Panc1 (cell line): Measurements from ENCODE around the gene HASPIN. TPM values are rescaled to one million over a fixed set of nuclear protein-coding genes. Genes with fewer than 3 reads are reported as not detected.

Experiments used
- ATAC-seq: fragments of 200-7000 bp; cut with Tn5 transposase; 2 replicates; pipeline ENCODE4 v1.9.1; 2020; ENCODE audit warnings: mild to moderate bottlenecking, moderate library complexity
- BruUV-seq: library from RNA; stranded (reverse); fragments of 400-500 nt; replicated peaks from 2 replicates; lab custom pipeline; 2021; lab: Mats Ljungman, UMichigan
- CTCF ChIA-PET: fragments of 300-600 bp; sonication (Branson Sonifier 250); formaldehyde crosslinking; loops from one replicate; lab custom pipeline; 2022; ENCODE audit warnings: antibody characterized with exemption; lab: Charles Lee
- POLR2A ChIA-PET: fragments of 300-600 bp; sonication (Branson Sonifier 250); formaldehyde crosslinking; loops from one replicate; lab custom pipeline; 2022; ENCODE audit warnings: antibody characterized with exemption; lab: Charles Lee
- DNase-seq: peaks from one replicate; pipeline ENCODE4 v3.0.0-alpha.2; 2010; ENCODE audit warnings: low read depth, low spot score
- H3K27ac ChIP-seq: 2 replicates; pipeline ENCODE4 v1.5.1; 2011; ENCODE audit warnings: mild to moderate bottlenecking, low read length, inconsistent platforms
- H3K27me3 ChIP-seq: fragments of 200-500 bp; sonication (Bioruptor generic); 2 replicates; pipeline ENCODE4 v1.6.0; 2014; ENCODE audit warnings: low read length, inconsistent platforms; ENCODE audit not compliant: control insufficient read depth, insufficient read depth
- H3K36me3 ChIP-seq: fragments of 200-500 bp; sonication (Bioruptor generic); 2 replicates; pipeline ENCODE4 v1.5.1; 2014; ENCODE audit warnings: inconsistent platforms, mild to moderate bottlenecking, low read length, moderate library complexity; ENCODE audit not compliant: control insufficient read depth, insufficient read depth
- H3K4me1 ChIP-seq: 2 replicates; pipeline ENCODE4 v1.5.1; 2011; ENCODE audit warnings: inconsistent platforms, mild to moderate bottlenecking, low read length, moderate library complexity; ENCODE audit not compliant: control insufficient read depth, insufficient read depth
- H3K4me3 ChIP-seq, 2 experiments: 2 replicates each; pipeline ENCODE4 v1.5.1; 2011 to 2012; ENCODE audit warnings: low read depth in 2 of 2, low read length in 2 of 2, mild to moderate bottlenecking in 2 of 2, inconsistent platforms in 1 of 2, moderate library complexity in 1 of 2
- H3K9me3 ChIP-seq: fragments of 200-500 bp; sonication (Bioruptor generic); 2 replicates; pipeline ENCODE4 v1.5.1; 2014; ENCODE audit warnings: low read depth, mild to moderate bottlenecking, inconsistent platforms, low read length, moderate library complexity; ENCODE audit not compliant: control insufficient read depth, insufficient read depth
- CTCF ChIP-seq: fragments of 450-650 bp; IDR thresholded peaks from 2 replicates; pipeline ENCODE4 v1.5.1; 2017; ENCODE audit warnings: mild to moderate bottlenecking
- POLR2AphosphoS5 ChIP-seq: IDR thresholded peaks from 2 replicates; pipeline ENCODE4 v1.6.1; 2012; ENCODE audit warnings: mild to moderate bottlenecking, low read depth, low read length, moderate library complexity
- REST ChIP-seq, 2 experiments: IDR thresholded peaks; 2 replicates each; pipeline ENCODE4 v1.6.1; 2011 to 2012; ENCODE audit warnings: low read depth in 2 of 2, control low read depth in 1 of 2, low read length in 1 of 2, mild to moderate bottlenecking in 1 of 2, moderate library complexity in 1 of 2; ENCODE audit not compliant: insufficient read depth in 1 of 2
- SIN3A ChIP-seq: IDR thresholded peaks from 2 replicates; pipeline ENCODE4 v1.6.1; 2012; ENCODE audit warnings: low read depth, mild to moderate bottlenecking, low read length, moderate library complexity, borderline replicate concordance; ENCODE audit not compliant: insufficient read depth
- TCF7L2 ChIP-seq: IDR thresholded peaks from 2 replicates; pipeline ENCODE4 v1.6.1; 2011; ENCODE audit warnings: mild to moderate bottlenecking, low read depth, low read length, inconsistent platforms
- in situ Hi-C: cut with HindIII; loops from 2 replicates; pipeline ENCODE4 v1.10.0; 2016; ENCODE audit warnings: low sequenced_read_pairs, low pct_unique_long_range_greater_than_20kb
- intact Hi-C: fragments of 100-400 bp; cut with micrococcal nuclease; formaldehyde crosslinking; loops from one replicate; pipeline ENCODE4 v1.10.0; 2022; ENCODE audit not compliant: unreplicated experiment
- total RNA-seq: library from RNA; stranded (reverse); gene quantifications from one replicate; pipeline ENCODE4 v1.2.1, GENCODE V29; 2021; ENCODE audit not compliant: unreplicated experiment

The HASPIN gene
- total RNA-seq, 1 experiment from 2014 or later, result 10.6 TPM

GRCh38 chr17:3748576-3748975 lies 24.9 kb downstream of the HASPIN start:
- Histone ChIP-seq H3K27ac (no peak overlapping the region), H3K9me3 (no peaks in the 10 kb centered on the region), H3K4me3 (no peak overlapping the region), H3K4me1 (no peaks in the 10 kb centered on the region), H3K36me3 (no peaks in the 10 kb centered on the region), H3K27me3 (no peaks in the 10 kb centered on the region)
- ChIA-PET CTCF (no interaction called here), POLR2A (no interaction called here)
- intact Hi-C loops, result no loop called here
- DNase-seq (no peak), ATAC-seq (no peak)
- TF ChIP-seq TCF7L2, result no peak
- TF ChIP-seq REST (IDR thresholded peaks at IDR 0.05; ENCODE audit: insufficient read depth in 1 of 2, low read depth in 2 of 2, low read length in 1 of 2), result no peak
- TF ChIP-seq POLR2AphosphoS5, result no peak
- no peak for TF ChIP-seq CTCF
- TF ChIP-seq SIN3A, result no peak
- in situ Hi-C loops, result no loop called here
- BruUV-seq, result no TSS peak

GRCh38 chr17:3750296-3750695 lies 26.6 kb downstream of the HASPIN start:
- H3K27ac ChIP-seq, result no peak overlapping the region
- H3K9me3 ChIP-seq, result no peaks in the 10 kb centered on the region
- no peaks in the 10 kb centered on the region for H3K36me3 ChIP-seq
- in situ Hi-C loops, result no loop called here
- no peak for TF ChIP-seq REST (IDR thresholded peaks at IDR 0.05; ENCODE audit: insufficient read depth in 1 of 2, low read depth in 2 of 2, low read length in 1 of 2)
- TF ChIP-seq TCF7L2, result no peak
- DNase-seq (no peak), ATAC-seq (no peak)
- no peaks in the 10 kb centered on the region for H3K27me3 ChIP-seq
- POLR2A ChIA-PET, result no interaction called here
- intact Hi-C loops, result no loop called here
- no peaks in the 10 kb centered on the region for H3K4me1 ChIP-seq
- no peak overlapping the region for H3K4me3 ChIP-seq
- BruUV-seq, result no TSS peak
- CTCF ChIA-PET, result no interaction called here
